ENCODE measurements around the gene RNH1. TPM values are rescaled to one million over a fixed set of nuclear protein-coding genes. Genes with fewer than 3 reads are reported as not detected.
A peak's percentile ranks its signal among the peaks of the same experiment; 100 is the strongest.

RNH1 gene
- total RNA-seq, 1 donor from 2014 or later, result 126 TPM

DNA sequence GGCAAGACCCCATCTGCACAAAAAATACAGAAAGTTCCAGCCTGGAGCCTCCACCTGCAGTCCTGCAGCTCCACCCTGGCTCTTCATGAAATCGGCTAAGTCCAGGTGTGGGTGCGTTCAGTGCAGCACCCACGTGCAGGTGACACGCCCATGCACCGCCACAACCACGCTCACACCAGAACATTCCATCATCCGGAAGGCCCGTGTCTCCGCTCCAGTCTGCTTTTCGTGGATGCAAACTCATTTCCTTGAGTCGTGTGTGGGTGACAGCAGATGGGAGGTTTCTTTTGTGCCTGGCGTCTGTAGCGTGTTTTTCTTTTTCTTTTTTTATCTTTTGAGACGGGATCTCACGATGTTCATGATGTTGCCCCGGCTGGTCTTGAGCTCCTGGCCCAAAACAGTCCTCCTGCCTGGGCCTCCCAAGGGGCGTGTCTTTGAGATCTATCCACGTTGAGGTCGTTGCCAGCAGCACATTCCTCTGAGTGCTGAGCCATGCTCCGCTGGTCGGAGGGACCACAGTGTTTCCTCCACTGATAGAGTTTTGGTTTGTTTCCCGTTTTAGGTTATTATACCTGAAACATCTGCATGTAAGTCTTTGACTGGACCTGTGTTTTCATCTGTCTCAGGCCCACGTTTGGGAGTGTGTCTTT lies 49.8 kb downstream of the RNH1 start:
- intact Hi-C loops (cut with micrococcal nuclease), result no loop called here
- Mint-ChIP-seq H3K27ac (no peak overlapping the region), H3K4me3 (ENCODE audit: low read depth) (peak overlapping the region; percentile 26), H3K36me3 (ENCODE audit: low read depth) (peaks cover 28% of the 10 kb centered on the region), H3K9me3 (no peaks in the 10 kb centered on the region), H3K4me1 (ENCODE audit: low read depth) (peaks cover 16% of the 10 kb centered on the region), H3K27me3 (ENCODE audit: low read depth) (no peaks in the 10 kb centered on the region)
- DNase-seq (ENCODE audit: low spot score), result no peak

- Mint-ChIP-seq H3K27ac (peak overlapping the region; percentile 43), H3K4me3 (ENCODE audit: low read depth) (no peak overlapping the region), H3K4me1 (ENCODE audit: low read depth) (peaks cover 17% of the 10 kb centered on the region), H3K27me3 (ENCODE audit: low read depth) (no peaks in the 10 kb centered on the region), H3K36me3 (ENCODE audit: low read depth) (peaks cover 31% of the 10 kb centered on the region), H3K9me3 (no peaks in the 10 kb centered on the region)
- DNase-seq (ENCODE audit: low spot score), result no peak
- intact Hi-C loops (cut with micrococcal nuclease), result no loop called here
These were observed 50.5 kb downstream of the RNH1 start for GRCh38 chr11:456533-456932.

DNA sequence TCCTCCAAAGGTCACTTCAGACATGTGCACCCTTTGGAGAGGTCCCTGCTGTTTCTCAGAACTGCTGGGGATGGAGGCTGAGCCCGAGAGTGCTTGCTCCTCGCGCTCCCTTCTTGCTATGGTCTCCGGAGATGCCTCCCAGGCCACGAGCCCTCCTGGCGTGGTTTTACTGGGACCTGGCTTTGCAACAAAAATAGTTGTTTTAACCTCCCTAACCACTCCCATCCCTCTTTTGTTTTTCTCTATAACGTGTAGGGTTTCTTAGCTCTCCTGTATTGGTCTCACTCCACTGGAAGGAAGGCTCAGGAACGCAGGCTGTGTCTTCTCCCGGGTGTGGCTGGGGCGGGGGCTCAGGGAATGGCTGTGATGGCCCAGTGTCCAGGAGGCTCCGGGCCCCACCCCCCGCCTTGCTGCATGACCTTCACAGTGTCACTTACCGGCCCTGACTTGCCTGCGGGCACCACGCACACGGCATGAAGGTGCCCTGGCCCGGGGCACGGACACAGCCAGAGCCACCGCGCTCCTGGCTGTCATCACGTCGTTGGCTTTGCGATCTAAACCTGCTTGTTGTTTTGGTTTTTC lies 51.4 kb downstream of the RNH1 start:
- H3K27ac Mint-ChIP-seq, result no peak overlapping the region
- no peak overlapping the region for H3K4me3 Mint-ChIP-seq (ENCODE audit: low read depth)
- H3K36me3 Mint-ChIP-seq (ENCODE audit: low read depth), result peaks cover 33% of the 10 kb centered on the region
- intact Hi-C loops (cut with micrococcal nuclease), result no loop called here
- no peaks in the 10 kb centered on the region for H3K27me3 Mint-ChIP-seq (ENCODE audit: low read depth)
- H3K4me1 Mint-ChIP-seq (ENCODE audit: low read depth), result peaks cover 24% of the 10 kb centered on the region
- no peak for DNase-seq (ENCODE audit: low spot score)
- H3K9me3 Mint-ChIP-seq, result no peaks in the 10 kb centered on the region

- no peaks in the 10 kb centered on the region for H3K9me3 Mint-ChIP-seq
- no peaks in the 10 kb centered on the region for H3K27me3 Mint-ChIP-seq (ENCODE audit: low read depth)
- no peak overlapping the region for H3K4me3 Mint-ChIP-seq (ENCODE audit: low read depth)
- intact Hi-C loops (cut with micrococcal nuclease), result no loop called here
- H3K36me3 Mint-ChIP-seq (ENCODE audit: low read depth), result peaks cover 31% of the 10 kb centered on the region
- no peak for DNase-seq (ENCODE audit: low spot score)
- peaks cover 24% of the 10 kb centered on the region for H3K4me1 Mint-ChIP-seq (ENCODE audit: low read depth)
- H3K27ac Mint-ChIP-seq, result no peak overlapping the region
These were observed 52.1 kb downstream of the RNH1 start for GRCh38 chr11:454801-455565.

GRCh38 chr11:454043-454442 lies 53.0 kb downstream of the RNH1 start:
- H3K4me1 Mint-ChIP-seq (ENCODE audit: low read depth), result peaks cover 24% of the 10 kb centered on the region
- no peak overlapping the region for H3K4me3 Mint-ChIP-seq (ENCODE audit: low read depth)
- intact Hi-C loops (cut with micrococcal nuclease), result no loop called here

DNA sequence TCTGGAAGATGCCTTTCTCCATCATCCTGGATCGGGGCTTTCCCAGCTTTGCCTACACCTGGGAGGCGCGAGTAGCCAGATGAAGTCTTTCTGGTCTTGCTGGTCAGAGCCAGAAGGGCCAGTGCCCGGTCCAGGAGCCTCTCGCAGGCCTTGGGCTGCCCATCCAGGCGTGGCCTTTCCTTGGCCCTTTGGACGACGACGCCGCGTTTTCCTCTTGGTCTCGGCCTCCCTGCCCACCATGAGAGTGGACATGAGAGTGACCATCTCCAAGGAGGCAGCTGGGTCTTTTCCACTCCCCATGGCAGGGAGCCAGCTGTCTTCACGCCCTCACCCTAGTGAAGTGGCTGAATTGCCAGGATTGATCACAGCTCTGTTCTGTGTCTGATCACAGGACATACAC lies 53.5 kb downstream of the RNH1 start:
- DNase-seq (ENCODE audit: low spot score), result no peak
- peaks cover 27% of the 10 kb centered on the region for H3K4me1 Mint-ChIP-seq (ENCODE audit: low read depth)
- H3K36me3 Mint-ChIP-seq (ENCODE audit: low read depth), result peaks cover 31% of the 10 kb centered on the region
- intact Hi-C loops (cut with micrococcal nuclease), result no loop called here
- no peaks in the 10 kb centered on the region for H3K9me3 Mint-ChIP-seq
- no peak overlapping the region for H3K4me3 Mint-ChIP-seq (ENCODE audit: low read depth)
- H3K27me3 Mint-ChIP-seq (ENCODE audit: low read depth), result no peaks in the 10 kb centered on the region
- no peak overlapping the region for H3K27ac Mint-ChIP-seq

More at GRCh38 chr11:454043-454442, 53.0 kb downstream of the RNH1 start:
- Mint-ChIP-seq H3K9me3 (no peaks in the 10 kb centered on the region), H3K27ac (no peak overlapping the region), H3K36me3 (ENCODE audit: low read depth) (peaks cover 31% of the 10 kb centered on the region), H3K27me3 (ENCODE audit: low read depth) (no peaks in the 10 kb centered on the region)
- no peak for DNase-seq (ENCODE audit: low spot score)

DNA sequence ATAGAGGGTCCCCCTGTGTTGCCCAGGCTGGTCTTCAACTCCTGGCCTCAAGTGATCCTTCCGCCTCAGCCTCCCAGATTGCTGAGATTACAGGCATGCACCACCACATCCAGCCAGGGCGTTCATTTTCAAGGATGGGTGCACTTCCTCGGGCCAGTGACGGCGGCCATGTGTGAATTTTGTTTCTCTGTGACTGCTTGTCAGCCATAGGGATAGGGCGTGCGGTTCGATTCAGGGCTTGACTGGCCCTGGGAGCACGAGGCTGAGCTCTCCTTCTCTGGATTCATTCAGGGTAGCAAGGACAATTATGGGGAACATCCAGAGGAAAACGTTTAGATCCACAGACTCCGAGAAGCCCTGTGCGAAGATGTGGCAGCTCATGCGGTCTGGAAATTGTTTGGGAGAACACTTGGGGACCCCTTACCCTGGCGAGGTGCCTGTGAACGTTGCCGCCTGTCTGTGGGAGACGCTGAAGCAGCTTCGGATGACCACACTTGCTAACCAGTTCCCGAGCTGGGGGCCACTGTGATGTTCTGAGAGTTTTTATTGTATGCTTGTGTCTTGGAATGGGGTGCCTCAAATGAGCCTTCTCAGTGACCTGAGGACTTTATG lies 54.0 kb downstream of the RNH1 start:
- Mint-ChIP-seq H3K9me3 (no peaks in the 10 kb centered on the region), H3K36me3 (ENCODE audit: low read depth) (peaks cover 31% of the 10 kb centered on the region), H3K4me3 (ENCODE audit: low read depth) (peak overlapping the region; percentile 26), H3K27me3 (ENCODE audit: low read depth) (no peaks in the 10 kb centered on the region), H3K4me1 (ENCODE audit: low read depth) (peaks cover 28% of the 10 kb centered on the region), H3K27ac (no peak overlapping the region)
- intact Hi-C loops (cut with micrococcal nuclease), result no loop called here
- DNase-seq (ENCODE audit: low spot score), result no peak

- peaks cover 22% of the 10 kb centered on the region for H3K4me1 Mint-ChIP-seq (ENCODE audit: low read depth)
- no peaks in the 10 kb centered on the region for H3K27me3 Mint-ChIP-seq (ENCODE audit: low read depth)
- no peak overlapping the region for H3K4me3 Mint-ChIP-seq (ENCODE audit: low read depth)
- no peak overlapping the region for H3K27ac Mint-ChIP-seq
- DNase-seq (ENCODE audit: low spot score), result no peak
- H3K36me3 Mint-ChIP-seq (ENCODE audit: low read depth), result peaks cover 28% of the 10 kb centered on the region
- no peaks in the 10 kb centered on the region for H3K9me3 Mint-ChIP-seq
- intact Hi-C loops (cut with micrococcal nuclease), result no loop called here
These were observed 54.8 kb downstream of the RNH1 start for GRCh38 chr11:452203-452744.

- H3K4me1 Mint-ChIP-seq (ENCODE audit: low read depth), result peaks cover 17% of the 10 kb centered on the region
- H3K36me3 Mint-ChIP-seq (ENCODE audit: low read depth), result peaks cover 23% of the 10 kb centered on the region
- no peak for DNase-seq (ENCODE audit: low spot score)
- H3K27me3 Mint-ChIP-seq (ENCODE audit: low read depth), result no peaks in the 10 kb centered on the region
- H3K4me3 Mint-ChIP-seq (ENCODE audit: low read depth), result peak overlapping the region; percentile 96
- no peaks in the 10 kb centered on the region for H3K9me3 Mint-ChIP-seq
- intact Hi-C loops (cut with micrococcal nuclease), result no loop called here
- H3K27ac Mint-ChIP-seq, result no peak overlapping the region
These were observed 55.3 kb downstream of the RNH1 start for GRCh38 chr11:451738-452137.

DNA sequence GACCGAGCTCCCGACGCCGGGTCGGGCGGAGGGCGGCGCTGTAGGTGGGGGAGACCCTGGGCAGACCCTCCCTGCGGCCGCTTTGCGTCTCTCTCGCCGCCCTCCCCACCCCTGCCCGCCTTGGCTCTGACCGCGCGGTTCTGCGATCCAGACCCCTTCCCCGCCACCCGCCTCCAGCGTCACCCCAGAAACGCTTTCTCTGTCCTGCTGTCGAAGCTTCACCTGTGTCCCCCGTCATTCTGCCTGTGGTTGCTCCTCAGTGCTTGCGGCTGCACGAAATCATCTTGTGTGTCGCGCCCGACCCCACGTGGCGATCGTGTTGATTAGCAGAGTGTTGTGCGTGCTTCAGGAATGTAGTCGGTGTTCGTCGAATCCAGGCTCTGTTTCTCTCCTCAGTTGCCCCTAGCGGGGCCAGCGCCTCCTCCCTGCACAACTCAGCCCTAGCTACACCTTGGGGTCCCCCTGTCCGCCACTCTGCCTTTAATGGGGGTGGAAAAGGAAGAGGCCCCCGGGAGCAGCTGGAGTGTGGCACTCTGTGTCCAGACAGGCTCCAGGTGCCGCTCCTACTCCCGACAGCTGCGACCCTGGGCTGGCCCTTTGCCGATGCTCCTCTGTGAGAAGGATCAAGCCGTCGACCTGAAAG lies 56.1 kb downstream of the RNH1 start:
- H3K27ac Mint-ChIP-seq, result peak overlapping the region; percentile 92
- intact Hi-C loops (cut with micrococcal nuclease), result loop anchor here (1.0 kb wide), 1 partner anchor 67 kb away; no protein-coding TSS in a partner anchor
- DNase-seq (ENCODE audit: low spot score), result peak; percentile 72

DNA sequence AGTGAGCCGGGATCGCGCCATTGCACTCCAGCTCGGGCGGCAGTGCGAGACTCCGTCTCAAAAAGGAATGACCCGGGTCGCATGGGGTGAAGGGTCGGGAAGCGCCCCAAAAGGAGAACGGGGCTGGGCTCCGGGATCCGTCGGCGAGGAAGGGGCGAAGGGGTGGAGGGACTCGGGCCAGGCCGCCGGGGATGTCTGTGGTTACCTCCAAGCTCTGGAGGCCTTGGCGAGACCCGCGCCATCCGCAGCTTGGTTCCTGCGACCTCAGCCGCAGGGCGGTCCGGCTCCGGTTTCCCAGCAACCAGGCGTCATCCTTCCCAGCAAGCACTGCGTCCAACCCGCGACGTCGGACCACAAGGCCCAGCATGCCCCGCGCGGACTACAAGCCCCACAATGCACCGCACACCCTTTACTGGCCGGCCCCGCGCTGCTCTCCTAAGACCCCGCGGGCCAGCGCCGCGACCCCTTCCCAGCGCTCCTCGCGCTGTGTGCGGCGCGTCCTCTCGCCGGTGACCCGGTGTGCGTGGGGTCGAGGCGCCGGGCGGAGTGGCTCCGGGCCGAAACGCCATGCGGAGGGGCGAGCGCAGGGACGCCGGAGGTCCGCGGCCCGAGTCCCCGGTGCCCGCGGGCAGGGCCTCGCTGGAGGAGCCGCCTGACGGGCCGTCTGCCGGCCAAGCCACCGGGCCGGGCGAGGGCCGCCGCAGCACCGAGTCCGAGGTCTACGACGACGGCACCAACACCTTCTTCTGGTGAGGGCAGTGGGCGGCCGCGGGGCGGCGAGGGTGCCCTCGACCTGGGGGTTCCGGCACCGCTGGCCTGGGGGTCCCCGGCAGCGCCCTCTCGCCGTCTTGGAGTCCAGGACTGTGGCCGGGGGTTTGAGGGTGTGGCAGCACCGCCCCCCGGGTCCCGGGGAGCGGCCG lies 56.9 kb downstream of the RNH1 start, which contains the start of gene PTDSS2:
Gene PTDSS2, plus strand, starts transcription at position 391 of the 920 bp plus-strand sequence. Its CDS starts 177 bp downstream, at position 568.
- peak within 1 kb of the TSS; percentile 93 for H3K27ac Mint-ChIP-seq
- no peaks in the 10 kb centered on the region for H3K27me3 Mint-ChIP-seq (ENCODE audit: low read depth)
- peaks cover 12% of the 10 kb centered on the region for H3K4me1 Mint-ChIP-seq (ENCODE audit: low read depth)
- DNase-seq (ENCODE audit: low spot score), result peak; percentile 92
- intact Hi-C loops (cut with micrococcal nuclease), result loop anchor here (1.0 to 2.0 kb wide), 2 partner anchors 68 to 243 kb away; partner anchors contain the start of genes BET1L and RIC8A
- no peaks in the 10 kb centered on the region for H3K9me3 Mint-ChIP-seq
- peak within 1 kb of the TSS; percentile 96 for H3K4me3 Mint-ChIP-seq (ENCODE audit: low read depth)
- peaks cover 13% of the 10 kb centered on the region for H3K36me3 Mint-ChIP-seq (ENCODE audit: low read depth)

More for the DNA sequence above, 56.1 kb downstream of the RNH1 start:
- Mint-ChIP-seq H3K4me3 (ENCODE audit: low read depth) (peak overlapping the region; percentile 96), H3K4me1 (ENCODE audit: low read depth) (peaks cover 12% of the 10 kb centered on the region), H3K27me3 (ENCODE audit: low read depth) (no peaks in the 10 kb centered on the region), H3K36me3 (ENCODE audit: low read depth) (peaks cover 18% of the 10 kb centered on the region), H3K9me3 (no peaks in the 10 kb centered on the region)

Data from activated T-helper 2 cell treated with anti-CD3 and anti-CD28 coated beads, Interferon-gamma antibody, Interleukin-2, Interleukin-4, amounts not matched to agents 10 μg/mL and 5 μg/mL and 100 μg/mL, durations not matched to agents 14 hours and 24 hours and 36 hours (primary cell).